HepG2 (cell line): ENCODE measurements around the gene WFDC1. TPM values are rescaled to one million over a fixed set of nuclear protein-coding genes. Genes with fewer than 3 reads are reported as not detected.
A peak's percentile ranks its signal among the peaks of the same experiment; 100 is the strongest.

ENCODE experiments used
- ATF7 ChIP-seq, 2 experiments: fragments of 450-650 bp in 1 of 2; sonication (generic) in 1 of 2; formaldehyde crosslinking in 1 of 2; IDR thresholded peaks; 2 replicates each; pipeline versions ENCODE4 v1.4.0 to v1.6.1; 2016 to 2020; ENCODE audit warnings: antibody characterized with exemption in 1 of 2, mild to moderate bottlenecking in 1 of 2, missing genetic modification reagents in 1 of 2
- BCLAF1 ChIP-seq: fragments of 450-650 bp; IDR thresholded peaks from 2 replicates; pipeline ENCODE4 v1.6.1; 2017; ENCODE audit warnings: mild to moderate bottlenecking
- CBX5 ChIP-seq: sonication (generic); formaldehyde crosslinking; IDR thresholded peaks from 2 replicates; pipeline ENCODE4 v1.4.0; 2020; ENCODE audit warnings: missing genetic modification reagents, borderline replicate concordance
- FOXA3 ChIP-seq: IDR thresholded peaks from 2 replicates; pipeline ENCODE4 v1.6.1; 2016; ENCODE audit warnings: missing genetic modification reagents, missing compliant biosample characterization
- IRX3 ChIP-seq: sonication (generic); formaldehyde crosslinking; IDR thresholded peaks from 2 replicates; pipeline ENCODE4 v1.8.1; 2023; ENCODE audit warnings: mild to moderate bottlenecking, low read depth, missing genetic modification reagents, borderline replicate concordance
- MLXIP ChIP-seq: sonication (generic); formaldehyde crosslinking; IDR thresholded peaks from 2 replicates; pipeline ENCODE4 v1.9.0; 2021; ENCODE audit warnings: missing genetic modification reagents, borderline replicate concordance
- NR3C1 ChIP-seq: sonication (generic); formaldehyde crosslinking; IDR thresholded peaks from 2 replicates; pipeline ENCODE4 v1.4.0; 2020; ENCODE audit warnings: missing genetic modification reagents
- PRDM10 ChIP-seq: sonication (generic); formaldehyde crosslinking; IDR thresholded peaks from 2 replicates; pipeline ENCODE4 v1.4.0; 2020; ENCODE audit warnings: low read depth, missing genetic modification reagents
- ZBTB8A ChIP-seq: sonication (generic); formaldehyde crosslinking; IDR thresholded peaks from 2 replicates; pipeline ENCODE4 v1.4.0; 2020; ENCODE audit warnings: mild to moderate bottlenecking, low read depth, missing genetic modification reagents, borderline replicate concordance
- ZNF557 ChIP-seq: sonication (generic); formaldehyde crosslinking; IDR thresholded peaks from 2 replicates; pipeline ENCODE4 v1.4.0; 2020; ENCODE audit warnings: missing genetic modification reagents
- ZNF576 ChIP-seq: sonication (generic); formaldehyde crosslinking; IDR thresholded peaks from 2 replicates; pipeline ENCODE4 v1.4.0; 2020; ENCODE audit warnings: mild to moderate bottlenecking, missing genetic modification reagents
- ZNF580 ChIP-seq: IDR thresholded peaks from 2 replicates; pipeline ENCODE4 v1.6.1; 2016; ENCODE audit warnings: low read depth, borderline replicate concordance
- ZNF792 ChIP-seq: IDR thresholded peaks from 2 replicates; pipeline ENCODE4 v1.6.1; 2016
- ZNF878 ChIP-seq: sonication (generic); formaldehyde crosslinking; IDR thresholded peaks from 2 replicates; pipeline ENCODE4 v1.8.1; 2023; ENCODE audit warnings: mild to moderate bottlenecking, missing genetic modification reagents, moderate library complexity
- ZXDC ChIP-seq: sonication (generic); formaldehyde crosslinking; IDR thresholded peaks from 2 replicates; pipeline ENCODE4 v1.5.0; 2020; ENCODE audit warnings: mild to moderate bottlenecking, missing genetic modification reagents
- polyA plus RNA-seq, 8 experiments: library from polyadenylated mRNA; depleted of rRNA in 3 of 8; stranded (reverse) in 7 of 8; unstranded in 1 of 8; fragments of >200 nt; fragmentation: Illumina TruSeq in 4 of 8; extraction: Trizol in 4 of 8; gene quantifications; 2 replicates each; pipeline versions ENCODE4 v1.2.1 to v1.2.3, GENCODE V29; 2011 to 2016; ENCODE audit warnings: low read depth in 4 of 8, missing spikeins in 1 of 8, mixed read lengths in 1 of 8; ENCODE audit not compliant: insufficient read depth in 1 of 8
- total RNA-seq, 5 experiments: library from RNA; depleted of rRNA; stranded (reverse); fragments of >200 nt; fragmentation: Illumina TruSeq; extraction: Trizol; gene quantifications; 2 replicates each; pipeline ENCODE4 v1.2.3, GENCODE V29; 2016; ENCODE audit warnings: low read depth in 1 of 5

WFDC1 gene
- total and polyA plus RNA-seq, 2 of the 13 experiments (the other 11 are each of a cell fraction or from before 2014, with no cell fraction given) = not detected

GRCh38 chr16:84356591-84357116, 62.0 kb downstream of the WFDC1 start (continued):
- TF ChIP-seq ZNF878 (CRISPR knock-in tag) = no peak
- TF ChIP-seq NR3C1 (CRISPR knock-in tag) = no peak
- no peak for TF ChIP-seq ZNF557 (CRISPR knock-in tag)
- no peak for TF ChIP-seq ZNF576 (CRISPR knock-in tag)
- no peak for TF ChIP-seq MLXIP (CRISPR knock-in tag)
- TF ChIP-seq ATF7 (IDR thresholded peaks at IDR 0.05) = no peak
- no peak for TF ChIP-seq ATF7 (CRISPR knock-in tag; IDR thresholded peaks at IDR 0.05)
- no peak for TF ChIP-seq IRX3 (CRISPR knock-in tag)
- TF ChIP-seq ZXDC = no peak
- TF ChIP-seq ZBTB8A (CRISPR knock-in tag) = no peak
- TF ChIP-seq CBX5 (CRISPR knock-in tag) = no peak
- TF ChIP-seq BCLAF1 = no peak
- no peak for TF ChIP-seq ZNF580 (CRISPR knock-in tag)
- TF ChIP-seq PRDM10 (CRISPR knock-in tag) = no peak
- TF ChIP-seq FOXA3 (CRISPR knock-in tag) = peak; percentile 20; the same call in 1 of the 2 replicates
- TF ChIP-seq ZNF792 (CRISPR knock-in tag) = no peak
